Smooth muscle cell (in vitro differentiated cells): Measurements from ENCODE around the gene CKMT1A. TPM values are rescaled to one million over a fixed set of nuclear protein-coding genes. Genes with fewer than 3 reads are reported as not detected.
"Not testable (repeated sequence)": the region's sequence is repeated elsewhere in the genome, so short reads cannot be mapped to it uniquely, and the experiment has no call there.

ENCODE experiments used
- DNase-seq: peaks from one replicate; lab custom pipeline; 2025; ENCODE audit not compliant: unreplicated experiment; lab: John Stamatoyannopoulos, UW
- H2AFZ ChIP-seq: fragments of 200-600 bp; sonication (generic); 2 replicates; pipeline ENCODE4 v1.6.0; 2016; ENCODE audit warnings: antibody characterized with exemption, low read depth, mild to moderate bottlenecking
- H3F3A ChIP-seq: fragments of 200-600 bp; sonication (generic); 2 replicates; pipeline ENCODE4 v1.6.0; 2017; ENCODE audit warnings: antibody characterized with exemption, low read depth
- H3K27ac ChIP-seq: fragments of 200-600 bp; sonication (generic); 2 replicates; pipeline ENCODE4 v1.5.1; 2016; ENCODE audit warnings: low read depth, mild to moderate bottlenecking
- H3K27me3 ChIP-seq: fragments of 200-600 bp; sonication (generic); 2 replicates; pipeline ENCODE4 v1.6.1; 2016; ENCODE audit warnings: low read depth, mild to moderate bottlenecking
- H3K36me3 ChIP-seq: fragments of 200-600 bp; sonication (generic); 2 replicates; pipeline ENCODE4 v1.5.1; 2016; ENCODE audit warnings: low read depth
- H3K4me1 ChIP-seq: fragments of 200-600 bp; sonication (generic); 2 replicates; pipeline ENCODE4 v1.5.1; 2016; ENCODE audit warnings: low read depth
- H3K4me2 ChIP-seq: fragments of 200-600 bp; sonication (generic); 2 replicates; pipeline ENCODE4 v1.6.0; 2016; ENCODE audit warnings: mild to moderate bottlenecking
- H3K4me3 ChIP-seq: fragments of 200-600 bp; sonication (generic); 2 replicates; pipeline ENCODE4 v1.5.1; 2016; ENCODE audit warnings: mild to moderate bottlenecking
- H3K79me2 ChIP-seq: fragments of 200-600 bp; sonication (generic); 2 replicates; pipeline ENCODE4 v1.6.0; 2016; ENCODE audit warnings: low read depth, mild to moderate bottlenecking
- H3K9ac ChIP-seq: fragments of 200-600 bp; sonication (generic); 2 replicates; pipeline ENCODE4 v1.6.0; 2016; ENCODE audit warnings: low read depth
- H3K9me3 ChIP-seq: fragments of 200-600 bp; sonication (generic); replicated peaks from 2 replicates; pipeline ENCODE4 v1.5.1; 2016; ENCODE audit warnings: low read depth
- H4K20me1 ChIP-seq: fragments of 200-600 bp; sonication (generic); 2 replicates; pipeline ENCODE4 v1.6.0; 2016; ENCODE audit warnings: low read depth
- CTCF ChIP-seq: fragments of 200-600 bp; sonication (generic); IDR thresholded peaks from 2 replicates; pipeline ENCODE4 v1.5.1; 2017; ENCODE audit warnings: borderline replicate concordance, mild to moderate bottlenecking, antibody characterized with exemption; ENCODE audit not compliant: insufficient read depth, poor library complexity, severe bottlenecking
- WGBS: methylation state at CpG from one replicate; pipeline ENCODE4 v1.1.7; 2016; ENCODE audit warnings: low lambda C conversion rate; 5-methylcytosine and 5-hydroxymethylcytosine counted together
- polyA plus RNA-seq: library from polyadenylated mRNA; unstranded; fragments of >200 nt; fragmentation: Nextera tagmentation; extraction: Ambion mirVana; gene quantifications from 2 replicates; pipeline ENCODE4 v1.2.1, GENCODE V29; 2016
- total RNA-seq: library from RNA; depleted of rRNA; stranded (reverse); fragments of >200 nt; gene quantifications from 2 replicates; pipeline ENCODE4 v1.2.3, GENCODE V29; 2014

The CKMT1A gene
- total RNA-seq: 0.40 TPM in 1 of 2 replicates, not detected in the other
- polyA plus RNA-seq: 0.66 TPM in 1 of 2 replicates, not detected in the other

GRCh38 chr15:43693148-43694022 is at the start of gene CKMT1A:
TSS of gene CKMT1A (plus strand) at chr15:43693859. CDS start at chr15:43694051, 192 bp downstream.
- not testable (repeated sequence) for H3K79me2 ChIP-seq, DNase-seq, H4K20me1 ChIP-seq, H3K27ac ChIP-seq, H3K27me3 ChIP-seq, H3K9ac ChIP-seq, H3F3A ChIP-seq, H3K4me1 ChIP-seq, H3K36me3 ChIP-seq, H2AFZ ChIP-seq, H3K4me3 ChIP-seq, H3K4me2 ChIP-seq, H3K9me3 ChIP-seq
- WGBS: no CpG with 5 or more reads among the region's 43 CpGs

GRCh38 chr15:43648649-43649429 is 44.8 kb upstream of the CKMT1A start, which contains the start of gene CATSPER2:
TSS of gene CATSPER2 (minus strand) at chr15:43648844. CDS start at chr15:43648061, 783 bp downstream.
- Histone ChIP-seq H2AFZ (no peak within 1 kb of the TSS), H3K4me1 (no peaks in the 10 kb centered on the region), H3K27me3 (no peaks in the 10 kb centered on the region), H3K36me3 (no peaks in the 10 kb centered on the region), H4K20me1 (no peaks in the 10 kb centered on the region), H3K79me2 (no peaks in the 10 kb centered on the region), H3K4me3 (no peak within 1 kb of the TSS), H3K9ac (no peak within 1 kb of the TSS), H3K9me3 (no peaks in the 10 kb centered on the region), H3K4me2 (no peak within 1 kb of the TSS), H3K27ac (no peak within 1 kb of the TSS), H3F3A (no peaks in the 10 kb centered on the region)
- no peak for TF ChIP-seq CTCF
- 99% methylated on average over 22 of the region's 85 CpGs for WGBS
- DNase-seq: no peak

GRCh38 chr15:43649430-43649926 is 44.2 kb upstream of the CKMT1A start:
- 94% methylated on average over 16 of the region's 16 CpGs for WGBS
- H3K27me3 ChIP-seq, H3K9me3 ChIP-seq, H3K36me3 ChIP-seq, H2AFZ ChIP-seq, H3K4me2 ChIP-seq, H3K4me1 ChIP-seq, H3K27ac ChIP-seq, H3K79me2 ChIP-seq, H3K4me3 ChIP-seq, H3K9ac ChIP-seq, DNase-seq, H4K20me1 ChIP-seq, H3F3A ChIP-seq: not testable (repeated sequence)

GRCh38 chr15:43659727-43660126 is 33.9 kb upstream of the CKMT1A start:
- H3K4me3 ChIP-seq, H2AFZ ChIP-seq, H3K9me3 ChIP-seq, H4K20me1 ChIP-seq, DNase-seq, H3K4me2 ChIP-seq, H3K9ac ChIP-seq, H3K27me3 ChIP-seq, H3K36me3 ChIP-seq, H3F3A ChIP-seq, H3K79me2 ChIP-seq, H3K27ac ChIP-seq, H3K4me1 ChIP-seq: not testable (repeated sequence)
- 100% methylated on average over 4 of the region's 10 CpGs for WGBS

- H4K20me1 ChIP-seq, H2AFZ ChIP-seq, H3K9ac ChIP-seq, H3K27ac ChIP-seq, H3K4me2 ChIP-seq, H3K79me2 ChIP-seq, H3K27me3 ChIP-seq, H3K9me3 ChIP-seq, DNase-seq, H3K36me3 ChIP-seq, H3K4me3 ChIP-seq, H3F3A ChIP-seq, H3K4me1 ChIP-seq: not testable (repeated sequence)
- 100% methylated on average over 1 of the region's 2 CpGs for WGBS
Measured at GRCh38 chr15:43662293-43662692, 31.4 kb upstream of the CKMT1A start.

GRCh38 chr15:43663333-43663732 is 30.3 kb upstream of the CKMT1A start:
- not testable (repeated sequence) for H3K4me1 ChIP-seq, H3K79me2 ChIP-seq
- WGBS: no CpG with 5 or more reads among the region's 8 CpGs

GRCh38 chr15:43666177-43666576 is 27.5 kb upstream of the CKMT1A start:
- H2AFZ ChIP-seq, H3K4me3 ChIP-seq, H3K9me3 ChIP-seq, H3K27me3 ChIP-seq, H3K4me2 ChIP-seq, H3K4me1 ChIP-seq, H3K79me2 ChIP-seq, H3K27ac ChIP-seq, H3K9ac ChIP-seq, H3F3A ChIP-seq, DNase-seq, H3K36me3 ChIP-seq, H4K20me1 ChIP-seq: not testable (repeated sequence)
- WGBS: no CpG with 5 or more reads among the region's 1 CpG

More at GRCh38 chr15:43663333-43663732, 30.3 kb upstream of the CKMT1A start:
- H3K36me3 ChIP-seq, H3K9ac ChIP-seq, H3K4me3 ChIP-seq, H2AFZ ChIP-seq, H3K27ac ChIP-seq, H4K20me1 ChIP-seq, H3K27me3 ChIP-seq, H3F3A ChIP-seq, H3K9me3 ChIP-seq, H3K4me2 ChIP-seq, DNase-seq: not testable (repeated sequence)
